Breast epithelium (tissue), 3 donors: ENCODE measurements around the gene PATJ.

ENCODE experiments used
- POLR2A ChIP-seq: fragments of 450-650 bp; IDR thresholded peaks from one replicate; pipeline ENCODE4 v1.6.1; 2016; ENCODE audit warnings: antibody characterized with exemption, mild to moderate bottlenecking, moderate library complexity
- POLR2AphosphoS5 ChIP-seq, 3 donors: sonication (generic); formaldehyde crosslinking; IDR thresholded peaks; one replicate each; pipeline ENCODE4 v1.6.1; 2017; ENCODE audit warnings: antibody characterized with exemption in 3 of 3
- TF ChIP-seq, protein P1 (sequence below), 3 donors: fragments of 450-650 bp; IDR thresholded peaks; one replicate each; pipeline ENCODE4 v1.5.1; 2016 to 2017; ENCODE audit warnings: antibody characterized with exemption in 3 of 3, mild to moderate bottlenecking in 3 of 3, moderate library complexity in 3 of 3

DNA sequence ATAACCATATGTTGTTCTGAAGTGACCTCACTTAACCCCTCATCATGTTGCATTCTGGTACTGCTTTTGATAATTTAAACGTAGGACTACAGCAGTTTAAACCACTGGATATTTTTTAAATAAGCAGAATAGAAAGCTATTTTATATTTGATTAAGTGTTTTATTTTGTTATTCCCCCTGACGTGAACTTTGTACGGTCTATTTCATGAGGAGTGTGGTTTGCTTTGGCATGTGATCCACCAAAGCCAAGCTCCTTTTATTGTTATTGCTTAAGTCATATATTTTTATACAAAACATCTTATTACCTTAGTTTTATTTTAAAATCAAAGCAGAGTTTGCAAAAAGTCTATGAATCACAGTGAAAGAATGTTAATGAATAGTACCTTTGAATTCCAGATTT is 351.0 kb downstream of the PATJ start:
- TF ChIP-seq, protein P1, sequence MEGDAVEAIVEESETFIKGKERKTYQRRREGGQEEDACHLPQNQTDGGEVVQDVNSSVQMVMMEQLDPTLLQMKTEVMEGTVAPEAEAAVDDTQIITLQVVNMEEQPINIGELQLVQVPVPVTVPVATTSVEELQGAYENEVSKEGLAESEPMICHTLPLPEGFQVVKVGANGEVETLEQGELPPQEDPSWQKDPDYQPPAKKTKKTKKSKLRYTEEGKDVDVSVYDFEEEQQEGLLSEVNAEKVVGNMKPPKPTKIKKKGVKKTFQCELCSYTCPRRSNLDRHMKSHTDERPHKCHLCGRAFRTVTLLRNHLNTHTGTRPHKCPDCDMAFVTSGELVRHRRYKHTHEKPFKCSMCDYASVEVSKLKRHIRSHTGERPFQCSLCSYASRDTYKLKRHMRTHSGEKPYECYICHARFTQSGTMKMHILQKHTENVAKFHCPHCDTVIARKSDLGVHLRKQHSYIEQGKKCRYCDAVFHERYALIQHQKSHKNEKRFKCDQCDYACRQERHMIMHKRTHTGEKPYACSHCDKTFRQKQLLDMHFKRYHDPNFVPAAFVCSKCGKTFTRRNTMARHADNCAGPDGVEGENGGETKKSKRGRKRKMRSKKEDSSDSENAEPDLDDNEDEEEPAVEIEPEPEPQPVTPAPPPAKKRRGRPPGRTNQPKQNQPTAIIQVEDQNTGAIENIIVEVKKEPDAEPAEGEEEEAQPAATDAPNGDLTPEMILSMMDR (IDR thresholded peaks at IDR 0.05) = no peak
- TF ChIP-seq POLR2AphosphoS5 (IDR thresholded peaks at IDR 0.05) = no peak
- no peak for TF ChIP-seq POLR2A
